H9 (cell line): Measurements from ENCODE around the gene ARMC2. TPM values are rescaled to one million over a fixed set of nuclear protein-coding genes. Genes with fewer than 3 reads are reported as not detected.

Experiments used
- DNase-seq: peaks from one replicate; pipeline ENCODE4 v3.0.0-alpha.2; 2017
- H2AFZ ChIP-seq: one replicate; pipeline ENCODE4 v1.6.1; 2013; ENCODE audit warnings: mild to moderate bottlenecking, low read length, control low read depth, moderate library complexity
- H2AK5ac ChIP-seq: 2 replicates; pipeline ENCODE4 v1.6.1; 2013; ENCODE audit warnings: low read length, control low read depth, mixed read lengths; ENCODE audit not compliant: insufficient read length
- H2BK120ac ChIP-seq: one replicate; pipeline ENCODE4 v1.6.1; 2013; ENCODE audit warnings: low read depth, mild to moderate bottlenecking, low read length, control low read depth, inconsistent platforms; ENCODE audit not compliant: poor library complexity, severe bottlenecking
- H2BK12ac ChIP-seq: 2 replicates; pipeline ENCODE4 v1.6.1; 2013; ENCODE audit warnings: low read length, control low read depth, mixed read lengths, low read depth; ENCODE audit not compliant: insufficient read length
- H2BK15ac ChIP-seq: 2 replicates; pipeline ENCODE4 v1.6.1; 2013; ENCODE audit warnings: low read depth, low read length, control low read depth
- H2BK20ac ChIP-seq: one replicate; pipeline ENCODE4 v1.6.1; 2013; ENCODE audit warnings: low read depth, mild to moderate bottlenecking, low read length, control low read depth, inconsistent platforms; ENCODE audit not compliant: poor library complexity, severe bottlenecking
- H2BK5ac ChIP-seq: 2 replicates; pipeline ENCODE4 v1.6.1; 2013; ENCODE audit warnings: low read length, control low read depth, mixed read lengths; ENCODE audit not compliant: insufficient read length
- H3K14ac ChIP-seq: 2 replicates; pipeline ENCODE4 v1.6.1; 2013; ENCODE audit warnings: low read length, control low read depth; ENCODE audit not compliant: insufficient read depth
- H3K18ac ChIP-seq: 2 replicates; pipeline ENCODE4 v1.6.1; 2013; ENCODE audit warnings: low read depth, mild to moderate bottlenecking, mixed read lengths, low read length, control low read depth; ENCODE audit not compliant: insufficient read length
- H3K23ac ChIP-seq: 2 replicates; pipeline ENCODE4 v1.6.1; 2013; ENCODE audit warnings: low read length, control low read depth, mixed read lengths, low read depth; ENCODE audit not compliant: insufficient read length
- H3K23me2 ChIP-seq: 2 replicates; pipeline ENCODE4 v1.6.1; 2013; ENCODE audit warnings: low read depth, mild to moderate bottlenecking, mixed read lengths, low read length, control low read depth; ENCODE audit not compliant: insufficient read length, poor library complexity, severe bottlenecking
- H3K27ac ChIP-seq: 2 replicates; pipeline ENCODE4 v1.5.1; 2013; ENCODE audit warnings: low read length, control low read depth, mixed read lengths, low read depth; ENCODE audit not compliant: insufficient read length
- H3K27me3 ChIP-seq: 2 replicates; pipeline ENCODE4 v1.6.1; 2013; ENCODE audit warnings: low read length, control low read depth, inconsistent platforms; ENCODE audit not compliant: insufficient read depth
- H3K4ac ChIP-seq: 2 replicates; pipeline ENCODE4 v1.6.1; 2013; ENCODE audit warnings: low read depth, mild to moderate bottlenecking, control low read depth, inconsistent platforms, low read length, moderate library complexity
- H3K4me1 ChIP-seq: 2 replicates; pipeline ENCODE4 v1.6.1; 2013; ENCODE audit warnings: low read length, control low read depth, inconsistent platforms; ENCODE audit not compliant: insufficient read depth
- H3K4me2 ChIP-seq: 2 replicates; pipeline ENCODE4 v1.6.1; 2013; ENCODE audit warnings: low read length, control low read depth, mixed read lengths; ENCODE audit not compliant: insufficient read length, insufficient read depth
- H3K56ac ChIP-seq: 2 replicates; pipeline ENCODE4 v1.6.1; 2013; ENCODE audit warnings: low read depth, mild to moderate bottlenecking, mixed read lengths, low read length, control low read depth; ENCODE audit not compliant: insufficient read length
- H3K79me1 ChIP-seq: 2 replicates; pipeline ENCODE4 v1.6.1; 2013; ENCODE audit warnings: low read depth, mild to moderate bottlenecking, moderate library complexity, low read length, control low read depth, inconsistent platforms; ENCODE audit not compliant: insufficient read depth, poor library complexity, severe bottlenecking
- H3K79me2 ChIP-seq: 2 replicates; pipeline ENCODE4 v1.6.1; 2013; ENCODE audit warnings: low read length, control low read depth, inconsistent platforms; ENCODE audit not compliant: insufficient read depth
- H3K9ac ChIP-seq: 2 replicates; pipeline ENCODE4 v1.6.1; 2013; ENCODE audit warnings: low read length, control low read depth, mixed read lengths; ENCODE audit not compliant: insufficient read length; ENCODE audit errors: extremely low read depth
- H3K9me3 ChIP-seq: one replicate; pipeline ENCODE4 v1.6.1; 2013; ENCODE audit warnings: low read depth, low read length, inconsistent platforms; ENCODE audit not compliant: control insufficient read depth
- H3T11ph ChIP-seq: one replicate; pipeline ENCODE4 v1.6.1; 2013; ENCODE audit warnings: mild to moderate bottlenecking, low read length, control low read depth, inconsistent platforms
- H4K20me1 ChIP-seq: one replicate; pipeline ENCODE4 v1.6.1; 2013; ENCODE audit not compliant: control insufficient read depth, insufficient read length, insufficient read depth
- H4K5ac ChIP-seq: 2 replicates; pipeline ENCODE4 v1.6.1; 2013; ENCODE audit warnings: low read depth, mild to moderate bottlenecking, mixed read lengths, low read length, control low read depth; ENCODE audit not compliant: insufficient read length
- H4K8ac ChIP-seq: replicated peaks from 2 replicates; pipeline ENCODE4 v1.6.1; 2013; ENCODE audit warnings: low read length, control low read depth, mixed read lengths, low read depth; ENCODE audit not compliant: insufficient read length
- H4K91ac ChIP-seq: 2 replicates; pipeline ENCODE4 v1.6.1; 2013; ENCODE audit warnings: low read depth, mild to moderate bottlenecking, moderate library complexity, mixed read lengths, low read length, control low read depth; ENCODE audit not compliant: insufficient read length
- H3K27ac Mint-ChIP-seq, 3 experiments: 2 replicates in 2 of 3; 3 replicates in 1 of 3; pipeline ENCODE4 v1.8.0; 2020 to 2021; ENCODE audit warnings: mixed read lengths in 3 of 3, mild to moderate bottlenecking in 1 of 3, moderate library complexity in 1 of 3
- H3K27me3 Mint-ChIP-seq: 2 replicates; pipeline ENCODE4 v1.8.0; 2021; ENCODE audit warnings: low read depth, mild to moderate bottlenecking, moderate library complexity, mixed read lengths
- H3K36me3 Mint-ChIP-seq, 3 experiments: 2 replicates in 2 of 3; 3 replicates in 1 of 3; pipeline ENCODE4 v1.8.0; 2020 to 2021; ENCODE audit warnings: low read depth in 3 of 3, mixed read lengths in 3 of 3; ENCODE audit not compliant: insufficient read depth in 1 of 3
- H3K4me1 Mint-ChIP-seq, 2 experiments: 2 replicates each; pipeline ENCODE4 v1.8.0; 2020; ENCODE audit warnings: mixed read lengths in 2 of 2
- H3K4me3 Mint-ChIP-seq, 2 experiments: 2 replicates in 1 of 2; 3 replicates in 1 of 2; pipeline ENCODE4 v1.8.0; 2020 to 2021; ENCODE audit warnings: mild to moderate bottlenecking in 2 of 2, mixed read lengths in 2 of 2, moderate library complexity in 1 of 2
- H3K9me3 Mint-ChIP-seq, 2 experiments: 2 replicates in 1 of 2; 3 replicates in 1 of 2; pipeline ENCODE4 v1.8.0; 2020; ENCODE audit warnings: mild to moderate bottlenecking in 2 of 2, mixed read lengths in 2 of 2, moderate library complexity in 1 of 2
- CTCF ChIP-seq: fragments of 200-600 bp; sonication (generic); conservative IDR thresholded peaks from 3 replicates; pipeline ENCODE4 v1.8.0; 2021; ENCODE audit warnings: antibody characterized with exemption, mild to moderate bottlenecking
- WGBS: extraction: QIAGEN DNeasy Blood & Tissue Kit; methylation state at CpG from one replicate; pipeline ENCODE4 v1.1.7; 2013; ENCODE audit warnings: missing lambda C conversion rate, low lambda C conversion rate, mixed read lengths; ENCODE audit not compliant: insufficient read length; ENCODE audit errors: extremely low coverage; 5-methylcytosine and 5-hydroxymethylcytosine counted together
- total RNA-seq: library from RNA; stranded (reverse); gene quantifications from 2 replicates; pipeline ENCODE4 v1.2.1, GENCODE V29; 2021

ARMC2 gene
- total RNA-seq, 1 experiment from 2014 or later = 2.8 TPM

GRCh38 chr6:108801366-108801765 lies 46.9 kb upstream of the ARMC2 start:
- TF ChIP-seq CTCF = no peak
- Histone ChIP-seq H3K79me1 (no peaks in the 10 kb centered on the region), H2BK120ac (no peak overlapping the region), H3K18ac (no peak overlapping the region), H3K14ac (no peak overlapping the region), H3K56ac (no peak overlapping the region), H2AFZ (no peak overlapping the region), H3K4ac (no peak overlapping the region), H2BK20ac (no peak overlapping the region), H3K27me3 (no peaks in the 10 kb centered on the region), H3K27ac (no peak overlapping the region), H3K4me1 (no peaks in the 10 kb centered on the region), H4K20me1 (no peaks in the 10 kb centered on the region), H2BK15ac (no peak overlapping the region), H4K8ac (no peak overlapping the region), H3K9ac (no peak overlapping the region), H3K23ac (no peak overlapping the region), H3K4me2 (no peak overlapping the region), H3K9me3 (no peaks in the 10 kb centered on the region), H3K23me2 (no peaks in the 10 kb centered on the region), H3T11ph (no peak overlapping the region), H4K5ac (no peak overlapping the region), H4K91ac (no peak overlapping the region), H2BK5ac (no peak overlapping the region), H3K79me2 (no peaks in the 10 kb centered on the region), H2BK12ac (no peak overlapping the region), H2AK5ac (no peak overlapping the region)
- Mint-ChIP-seq H3K27me3 (no peaks in the 10 kb centered on the region), H3K27ac (no peak overlapping the region), H3K36me3 (no peaks in the 10 kb centered on the region), H3K4me3 (no peak overlapping the region), H3K9me3 (no peaks in the 10 kb centered on the region), H3K4me1 (peaks cover 10 to 11% of the 10 kb centered on the region in 2 experiments)
- DNase-seq = no peak
- no CpG with 5 or more reads among the region's 2 CpGs for WGBS
